Measurements from ENCODE around the gene GFPT2. TPM values are rescaled to one million over a fixed set of nuclear protein-coding genes. Genes with fewer than 3 reads are reported as not detected.

Gene GFPT2
- total and polyA plus RNA-seq, 9 of the 15 experiments (the other 6 are each of a cell fraction or from before 2014, with no cell fraction given) = 0.07 to 0.14 (median 0.08) TPM; not detected in 6

GRCh38 chr5:180399401-180400215 lies 46.5 kb upstream of the GFPT2 start (continued):
- TF ChIP-seq BRF1 (IDR thresholded peaks at IDR 0.05; ENCODE audit: borderline replicate concordance, extremely low read depth, insufficient read length) (no peak), RBM25 (IDR thresholded peaks at IDR 0.05; ENCODE audit: low read depth, low read length, severe bottlenecking) (no peak), BMI1 (IDR thresholded peaks at IDR 0.05; ENCODE audit: low read length) (no peak), L3MBTL2 (IDR thresholded peaks at IDR 0.05) (peak; percentile 36; the same call in 1 of the 2 replicates), HDAC3 (IDR thresholded peaks at IDR 0.05; ENCODE audit: borderline replicate concordance, partially characterized antibody) (no peak), CHD2 (IDR thresholded peaks at IDR 0.05; ENCODE audit: low read depth, low read length) (peak; percentile 33; the same call in 1 of the 2 replicates)

GRCh38 chr5:180396926-180397325 lies 43.8 kb upstream of the GFPT2 start:
- ChIA-PET POLR2A (interaction anchor here (0.7 to 1.0 kb wide), 3 partner anchors 31 to 70 kb away, joined by 3 to 5 read pairs (median 3); no protein-coding TSS in a partner anchor), CTCF (ENCODE audit: low intra/inter-chr PET ratio) (interaction anchor here (0.6 kb wide), 1 partner anchor 75 kb away, joined by 5 read pairs; no protein-coding TSS in a partner anchor)
- no TSS peak for BruUV-seq (replicated peaks)
- Histone ChIP-seq H3K9ac (ENCODE audit: insufficient read depth in 1 of 2, low read depth in 2 of 2, low read length in 2 of 2) (no peak overlapping the region), H3K36me3 (ENCODE audit: control insufficient read depth, insufficient read depth, low read length) (no peaks in the 10 kb centered on the region), H4K20me1 (replicated peaks; ENCODE audit: control insufficient read depth, insufficient read depth, low read length) (no peaks in the 10 kb centered on the region; the same call in 1 of the 2 replicates), H2AFZ (ENCODE audit: low read depth, low read length) (no peak overlapping the region), H3K9me1 (ENCODE audit: control insufficient read depth, insufficient read depth, low read length) (no peaks in the 10 kb centered on the region), H3K27me3 (ENCODE audit: control insufficient read depth in 2 of 2, insufficient read depth in 2 of 2, low read length in 2 of 2) (peaks cover 61 to 87% of the 10 kb centered on the region in 2 experiments), H3K79me2 (ENCODE audit: control insufficient read depth, insufficient read depth, low read length) (no peaks in the 10 kb centered on the region), H3K4me3 (no peak overlapping the region), H3K4me2 (ENCODE audit: insufficient read depth, low read length) (no peak overlapping the region), H3K9me3 (replicated peaks; ENCODE audit: control insufficient read depth, insufficient read depth, low read depth, low read length) (no peaks in the 10 kb centered on the region), H3K4me1 (replicated peaks in 1 of 2; ENCODE audit: control insufficient read depth in 2 of 2, insufficient read depth in 2 of 2, low read length in 2 of 2) (no peaks in the 10 kb centered on the region; a peak in 1 of 5 replicates), H3K27ac (ENCODE audit: extremely low read depth, low read depth, low read length) (no peak overlapping the region)
- ATAC-seq = no peak
- FAIRE-seq = no peak
- intact Hi-C loops (cut with micrococcal nuclease) = no loop called here
- peak in 2 of 4 experiments; percentile 4 for DNase-seq (ENCODE audit: extremely low read depth in 1 of 4, low spot score in 3 of 4)
- in situ Hi-C loops (cut with MboI) = no loop called here
- 2% methylated on average over 12 of the region's 12 CpGs for WGBS (ENCODE audit: insufficient coverage, low coverage, missing lambda C conversion rate)
- TF ChIP-seq UBTF (IDR thresholded peaks at IDR 0.05; ENCODE audit: borderline replicate concordance in 1 of 2, low read depth in 2 of 2, low read length in 2 of 2) (no peak), YY1 (IDR thresholded peaks at IDR 0.05; ENCODE audit: borderline replicate concordance in 1 of 3, control insufficient read depth in 1 of 3, extremely low read depth in 1 of 3, insufficient read depth in 3 of 3, insufficient read length in 1 of 3, insufficient replicate concordance in 2 of 3, low read depth in 1 of 3, low read length in 2 of 3) (no peak), GTF3C2 (IDR thresholded peaks at IDR 0.05; ENCODE audit: borderline replicate concordance, extremely low read depth, insufficient read length) (no peak), ZNF146 (CRISPR knock-in tag; IDR thresholded peaks at IDR 0.05; ENCODE audit: unreplicated experiment) (no peak), ZBTB9 (CRISPR knock-in tag; IDR thresholded peaks at IDR 0.05) (no peak)

Data from K562 (cell line).